CD14-positive monocyte (primary cell): Measurements from ENCODE around the gene FHL3. TPM values are rescaled to one million over a fixed set of nuclear protein-coding genes. Genes with fewer than 3 reads are reported as not detected.

Source experiments
- DNase-seq, 3 donors: peaks; one replicate each; pipeline ENCODE4 v3.0.0-alpha.2; 2011 to 2022
- H2AFZ ChIP-seq: 2 replicates; pipeline ENCODE4 v1.6.0; 2012; ENCODE audit warnings: mild to moderate bottlenecking, low read depth, low read length, inconsistent platforms; ENCODE audit not compliant: insufficient read depth, poor library complexity, severe bottlenecking
- H3K27ac ChIP-seq, 2 donors: 1 replicate in 1 of 2; 2 replicates in 1 of 2; pipeline ENCODE4 v1.5.1; 2012 to 2013; ENCODE audit warnings: low read length in 2 of 2, control low read depth in 1 of 2, inconsistent platforms in 1 of 2, low read depth in 1 of 2, mild to moderate bottlenecking in 1 of 2
- H3K27me3 ChIP-seq, 2 donors: one replicate each; pipeline versions ENCODE4 v1.6.0 to v1.6.1; 2011 to 2013; ENCODE audit warnings: low read length in 2 of 2; ENCODE audit not compliant: control insufficient read depth in 2 of 2, insufficient read depth in 2 of 2
- H3K36me3 ChIP-seq, 2 donors: replicated peaks in 1 of 2; 1 replicate in 1 of 2; 2 replicates in 1 of 2; pipeline versions ENCODE4 v1.5.1 to v1.6.1; 2012 to 2013; ENCODE audit warnings: low read length in 2 of 2, control low read depth in 1 of 2, inconsistent platforms in 1 of 2, mild to moderate bottlenecking in 1 of 2; ENCODE audit not compliant: insufficient read depth in 2 of 2, control insufficient read depth in 1 of 2
- H3K4me1 ChIP-seq, 2 donors: 1 replicate in 1 of 2; 2 replicates in 1 of 2; pipeline versions ENCODE4 v1.5.1 to v1.6.1; 2012 to 2013; ENCODE audit warnings: low read length in 2 of 2, control low read depth in 1 of 2, inconsistent platforms in 1 of 2, mild to moderate bottlenecking in 1 of 2, moderate library complexity in 1 of 2; ENCODE audit not compliant: insufficient read depth in 2 of 2, control insufficient read depth in 1 of 2
- H3K4me2 ChIP-seq: replicated peaks from 2 replicates; pipeline ENCODE3; 2012; ENCODE audit warnings: low read length, moderate library complexity, mild to moderate bottlenecking; ENCODE audit not compliant: poor library complexity, severe bottlenecking; ENCODE audit errors: extremely low read depth
- H3K4me3 ChIP-seq, 3 experiments: fragments of 200-600 bp in 1 of 3; sonication (generic) in 1 of 3; replicated peaks in 1 of 3; 1 replicate in 2 of 3; 2 replicates in 1 of 3; pipeline ENCODE4 v1.5.1; 2011 to 2013; ENCODE audit warnings: low read length in 3 of 3, mild to moderate bottlenecking in 3 of 3, control low read depth in 2 of 3, low read depth in 2 of 3, inconsistent platforms in 1 of 3, moderate library complexity in 1 of 3
- H3K79me2 ChIP-seq: 2 replicates; pipeline ENCODE4 v1.6.0; 2012; ENCODE audit warnings: mild to moderate bottlenecking, control low read depth, inconsistent platforms, low read length, moderate library complexity; ENCODE audit not compliant: insufficient read depth
- H3K9ac ChIP-seq: 2 replicates; pipeline ENCODE4 v1.6.0; 2017; ENCODE audit warnings: low read length, mild to moderate bottlenecking; ENCODE audit not compliant: insufficient read depth, poor library complexity, severe bottlenecking
- H3K9me3 ChIP-seq, 2 donors: replicated peaks in 1 of 2; 1 replicate in 1 of 2; 2 replicates in 1 of 2; pipeline versions ENCODE4 v1.5.1 to v1.6.1; 2012 to 2013; ENCODE audit warnings: low read length in 2 of 2, control low read depth in 1 of 2; ENCODE audit not compliant: control insufficient read depth in 1 of 2, insufficient read depth in 1 of 2
- H4K20me1 ChIP-seq: 2 replicates; pipeline ENCODE4 v1.6.0; 2012; ENCODE audit warnings: mild to moderate bottlenecking, low read length, control low read depth, moderate library complexity; ENCODE audit not compliant: insufficient read depth
- H3K27ac Mint-ChIP-seq, 7 donors: one replicate each; pipeline ENCODE4 v1.8.0; 2020; ENCODE audit warnings: mild to moderate bottlenecking in 7 of 7, mixed read lengths in 7 of 7, moderate library complexity in 6 of 7, inconsistent platforms in 2 of 7
- H3K27me3 Mint-ChIP-seq, 3 donors: one replicate each; pipeline ENCODE4 v1.8.0; 2021 to 2022; ENCODE audit warnings: low read depth in 3 of 3, mild to moderate bottlenecking in 3 of 3, mixed read lengths in 3 of 3, moderate library complexity in 3 of 3, inconsistent platforms in 1 of 3
- H3K36me3 Mint-ChIP-seq, 2 donors: one replicate each; pipeline ENCODE4 v1.8.0; 2020; ENCODE audit warnings: mixed read lengths in 2 of 2, inconsistent platforms in 1 of 2, mild to moderate bottlenecking in 1 of 2
- H3K4me1 Mint-ChIP-seq: one replicate; pipeline ENCODE4 v1.8.0; 2020; ENCODE audit warnings: mild to moderate bottlenecking, mixed read lengths
- H3K4me3 Mint-ChIP-seq, 2 donors: one replicate each; pipeline ENCODE4 v1.8.0; 2020; ENCODE audit warnings: mild to moderate bottlenecking in 2 of 2, mixed read lengths in 2 of 2, moderate library complexity in 1 of 2
- H3K9me3 Mint-ChIP-seq, 7 donors: one replicate each; pipeline ENCODE4 v1.8.0; 2020 to 2022; ENCODE audit warnings: mixed read lengths in 7 of 7, mild to moderate bottlenecking in 6 of 7, moderate library complexity in 6 of 7, inconsistent platforms in 2 of 7
- WGBS: methylation state at CpG from one replicate; pipeline ENCODE4 v1.1.5; 2013; ENCODE audit warnings: missing lambda C conversion rate; ENCODE audit not compliant: insufficient coverage; 5-methylcytosine and 5-hydroxymethylcytosine counted together
- intact Hi-C, 2 donors: fragments of 100-400 bp; cut with micrococcal nuclease; formaldehyde crosslinking; loops; one replicate each; pipeline versions ENCODE4 v1.15.0 to v1.15.1; 2023
- polyA plus RNA-seq, 3 donors: library from polyadenylated mRNA; depleted of rRNA in 1 of 3; unstranded in 2 of 3; stranded (reverse) in 1 of 3; fragments of 300-500 nt in 2 of 3; fragments of >200 nt in 1 of 3; fragmentation: Illumina TruSeq in 2 of 3; gene quantifications; 1 replicate in 2 of 3; 2 replicates in 1 of 3; pipeline ENCODE4 v1.2.3, GENCODE V29; 2012 to 2021
- TF ChIP-seq, protein P1 (sequence below): fragments of 200-600 bp; IDR thresholded peaks from one replicate; pipeline ENCODE4 v1.8.0; 2022; ENCODE audit warnings: antibody characterized with exemption, mild to moderate bottlenecking

The FHL3 gene
- polyA plus RNA-seq, 3 donors, result 24.7 to 32.3 (median 26.1) TPM

DNA sequence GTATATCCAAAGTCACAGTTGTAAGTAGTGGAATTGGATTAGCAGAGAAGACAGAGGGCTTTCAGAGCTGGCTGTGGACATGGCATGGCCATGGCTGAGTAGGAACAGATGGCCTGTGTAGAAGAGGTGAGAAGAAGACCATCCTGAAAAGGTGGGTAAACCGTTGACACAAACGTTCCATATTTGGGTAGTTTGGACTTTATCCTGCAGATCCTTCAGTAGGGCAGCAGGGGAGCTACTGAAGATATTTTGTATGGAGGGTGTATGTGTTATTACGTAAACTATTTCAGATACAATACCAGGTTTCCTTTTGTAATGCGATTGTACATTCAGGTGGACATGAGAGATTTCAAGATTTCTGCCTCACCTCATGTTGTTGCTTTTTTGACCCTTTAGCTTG is 8.9 kb upstream of the FHL3 start:
- Histone ChIP-seq H3K79me2 (peaks cover 53% of the 10 kb centered on the region), H3K4me3 (no peak overlapping the region), H3K4me1 (peaks cover 29 to 34% of the 10 kb centered on the region in 2 donors), H3K27me3 (no peaks in the 10 kb centered on the region), H3K9ac (no peak overlapping the region), H4K20me1 (peaks cover 14% of the 10 kb centered on the region), H3K27ac (peak overlapping the region in 1 of 2 donors; percentile 59), H2AFZ (no peak overlapping the region), H3K9me3 (peaks cover 0 to 4% of the 10 kb centered on the region in 2 donors), H3K36me3 (peaks cover 32 to 53% of the 10 kb centered on the region in 2 donors), H3K4me2 (no peak overlapping the region)
- H3K27ac Mint-ChIP-seq, result peak overlapping the region in 3 of 7 donors; percentile 55 to 81 (median 55)
- H3K4me1 Mint-ChIP-seq, result peaks cover 28% of the 10 kb centered on the region
- WGBS, result 56% methylated on average over 2 of the region's 4 CpGs
- TF ChIP-seq, protein P1, sequence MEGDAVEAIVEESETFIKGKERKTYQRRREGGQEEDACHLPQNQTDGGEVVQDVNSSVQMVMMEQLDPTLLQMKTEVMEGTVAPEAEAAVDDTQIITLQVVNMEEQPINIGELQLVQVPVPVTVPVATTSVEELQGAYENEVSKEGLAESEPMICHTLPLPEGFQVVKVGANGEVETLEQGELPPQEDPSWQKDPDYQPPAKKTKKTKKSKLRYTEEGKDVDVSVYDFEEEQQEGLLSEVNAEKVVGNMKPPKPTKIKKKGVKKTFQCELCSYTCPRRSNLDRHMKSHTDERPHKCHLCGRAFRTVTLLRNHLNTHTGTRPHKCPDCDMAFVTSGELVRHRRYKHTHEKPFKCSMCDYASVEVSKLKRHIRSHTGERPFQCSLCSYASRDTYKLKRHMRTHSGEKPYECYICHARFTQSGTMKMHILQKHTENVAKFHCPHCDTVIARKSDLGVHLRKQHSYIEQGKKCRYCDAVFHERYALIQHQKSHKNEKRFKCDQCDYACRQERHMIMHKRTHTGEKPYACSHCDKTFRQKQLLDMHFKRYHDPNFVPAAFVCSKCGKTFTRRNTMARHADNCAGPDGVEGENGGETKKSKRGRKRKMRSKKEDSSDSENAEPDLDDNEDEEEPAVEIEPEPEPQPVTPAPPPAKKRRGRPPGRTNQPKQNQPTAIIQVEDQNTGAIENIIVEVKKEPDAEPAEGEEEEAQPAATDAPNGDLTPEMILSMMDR, result no peak
- H3K27me3 Mint-ChIP-seq, result peaks cover 0 to 2% (median 0%) of the 10 kb centered on the region in 3 donors
- H3K4me3 Mint-ChIP-seq, result no peak overlapping the region
- H3K36me3 Mint-ChIP-seq, result peaks cover 30 to 40% of the 10 kb centered on the region in 2 donors
- intact Hi-C loops, result loop anchor here (5.0 to 10.0 kb wide), 4 partner anchors 319 to 459 kb away; partner anchors contain the start of genes CDCA8 (in 2 of the 2), DNALI1 (in 1 of the 2), GNL2 (in 1 of the 2) and SNIP1 (in 1 of the 2)
- peaks cover 0 to 8% (median 3%) of the 10 kb centered on the region in 7 donors for H3K9me3 Mint-ChIP-seq
- DNase-seq, result no peak

DNA sequence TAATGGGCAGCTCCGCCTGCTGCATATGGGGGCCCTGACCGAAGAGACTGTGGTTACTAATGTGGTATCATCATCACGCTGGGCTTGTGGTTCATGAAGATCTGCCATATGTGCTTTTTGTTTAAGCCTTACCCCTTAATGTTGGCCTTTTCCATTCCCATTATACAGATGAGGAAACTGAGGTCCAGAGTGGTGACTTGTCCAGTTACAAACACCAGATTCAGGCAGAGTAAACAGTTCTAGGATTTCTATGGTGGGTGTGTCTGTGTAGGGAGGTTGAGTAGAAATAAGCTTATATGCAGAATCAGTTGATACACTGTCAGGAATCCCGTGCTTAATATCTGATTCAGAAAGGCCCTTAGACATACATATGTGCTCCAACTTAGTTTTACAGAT is 7.9 kb upstream of the FHL3 start:
- Histone ChIP-seq H3K9ac (peak overlapping the region; percentile 85), H3K27ac (peak overlapping the region; percentile 86 to 92), H3K27me3 (no peaks in the 10 kb centered on the region), H3K36me3 (peaks cover 25 to 43% of the 10 kb centered on the region in 2 donors), H3K79me2 (peaks cover 53% of the 10 kb centered on the region), H3K4me1 (peaks cover 38 to 43% of the 10 kb centered on the region in 2 donors), H3K9me3 (peaks cover 0 to 4% of the 10 kb centered on the region in 2 donors), H3K4me2 (peak overlapping the region; percentile 84), H2AFZ (peak overlapping the region; percentile 90), H3K4me3 (peak overlapping the region; percentile 81 to 84 (median 83)), H4K20me1 (peaks cover 14% of the 10 kb centered on the region)
- DNase-seq, result no peak
- peak overlapping the region; percentile 96 to 99 (median 97) for H3K27ac Mint-ChIP-seq
- peaks cover 21 to 30% of the 10 kb centered on the region in 2 donors for H3K36me3 Mint-ChIP-seq
- 8% methylated on average over 2 of the region's 4 CpGs for WGBS
- peaks cover 36% of the 10 kb centered on the region for H3K4me1 Mint-ChIP-seq
- peaks cover 0 to 2% (median 0%) of the 10 kb centered on the region in 3 donors for H3K27me3 Mint-ChIP-seq
- H3K9me3 Mint-ChIP-seq, result peaks cover 0 to 8% (median 3%) of the 10 kb centered on the region in 7 donors
- H3K4me3 Mint-ChIP-seq, result peak overlapping the region; percentile 97 to 99
- TF ChIP-seq, protein P1, result no peak
- intact Hi-C loops, result loop anchor here (2.0 to 10.0 kb wide), 5 partner anchors 22 to 458 kb away; partner anchors contain the start of genes CDCA8 (in 2 of the 2), DNALI1 (in 1 of the 2), GNL2 (in 1 of the 2) and SF3A3 (in 1 of the 2)
